ENCODE measurements around the gene CHST15. TPM values are rescaled to one million over a fixed set of nuclear protein-coding genes. Genes with fewer than 3 reads are reported as not detected.

Gene CHST15
- total and polyA plus RNA-seq, 2 of the 13 experiments (the other 11 are each of a cell fraction or from before 2014, with no cell fraction given) = 1.4 to 94.7 TPM

- TF ChIP-seq, protein P1, sequence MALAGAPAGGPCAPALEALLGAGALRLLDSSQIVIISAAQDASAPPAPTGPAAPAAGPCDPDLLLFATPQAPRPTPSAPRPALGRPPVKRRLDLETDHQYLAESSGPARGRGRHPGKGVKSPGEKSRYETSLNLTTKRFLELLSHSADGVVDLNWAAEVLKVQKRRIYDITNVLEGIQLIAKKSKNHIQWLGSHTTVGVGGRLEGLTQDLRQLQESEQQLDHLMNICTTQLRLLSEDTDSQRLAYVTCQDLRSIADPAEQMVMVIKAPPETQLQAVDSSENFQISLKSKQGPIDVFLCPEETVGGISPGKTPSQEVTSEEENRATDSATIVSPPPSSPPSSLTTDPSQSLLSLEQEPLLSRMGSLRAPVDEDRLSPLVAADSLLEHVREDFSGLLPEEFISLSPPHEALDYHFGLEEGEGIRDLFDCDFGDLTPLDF (CRISPR knock-in tag; IDR thresholded peaks at IDR 0.05) = no peak
- TF ChIP-seq DNMT3B (CRISPR knock-in tag; conservative IDR thresholded peaks at IDR 0.05) (no peak), MAF1 (CRISPR knock-in tag; IDR thresholded peaks at IDR 0.05; ENCODE audit: borderline replicate concordance) (no peak), ZNF614 (CRISPR knock-in tag; IDR thresholded peaks at IDR 0.05; ENCODE audit: borderline replicate concordance) (no peak), ZFP36 (IDR thresholded peaks at IDR 0.05; ENCODE audit: borderline replicate concordance, low read depth, low read length, partially characterized antibody) (no peak), ZNF713 (CRISPR knock-in tag; IDR thresholded peaks at IDR 0.05) (no peak), GATAD1 (CRISPR knock-in tag; IDR thresholded peaks at IDR 0.05) (no peak), GABPA (IDR thresholded peaks at IDR 0.05; ENCODE audit: low read depth, low read length) (no peak), GABPA (CRISPR knock-in tag; IDR thresholded peaks at IDR 0.05; ENCODE audit: low read depth) (no peak)
- H3K9ac ChIP-seq (ENCODE audit: insufficient read depth, low read depth, low read length) = no peak overlapping the region
- peaks cover 98% of the 10 kb centered on the region for H4K20me1 ChIP-seq (ENCODE audit: insufficient read depth, low read length)
- H3K27me3 ChIP-seq (ENCODE audit: control insufficient read depth in 1 of 2, insufficient read depth in 2 of 2, low read length in 2 of 2) = no peaks in the 10 kb centered on the region
- no peak for DNase-seq (ENCODE audit: low spot score)
- no peak for FAIRE-seq
- no peaks in the 10 kb centered on the region for H3K9me3 ChIP-seq (ENCODE audit: low read length)
- no peak for ATAC-seq
- in situ Hi-C loops (cut with HindIII; ENCODE audit: extremely low pct_ligation_motif_present, low pct_unique_long_range_greater_than_20kb) (no loop called here), intact Hi-C loops (cut with micrococcal nuclease; ENCODE audit: unreplicated experiment) (no loop called here)
- ChIA-PET POLR2A (no interaction called here), CTCF (ENCODE audit: low intra/inter-chr PET ratio, low total read pairs) (no interaction called here)
- H3K4me2 ChIP-seq (ENCODE audit: low read depth, low read length) = no peak overlapping the region; the same call in 1 of the 2 replicates
- H2AFZ ChIP-seq (ENCODE audit: low read length) = no peak overlapping the region
- H3K36me3 ChIP-seq (replicated peaks in 1 of 2; ENCODE audit: control insufficient read depth in 1 of 2, insufficient read depth in 2 of 2, low read length in 2 of 2) = peaks cover 18 to 56% of the 10 kb centered on the region in 2 experiments; a peak in 4 of 5 replicates
- H3K4me1 ChIP-seq (ENCODE audit: insufficient read depth, low read length) = peaks cover 80% of the 10 kb centered on the region
- no peak overlapping the region; a peak in 1 of 6 replicates for H3K4me3 ChIP-seq (replicated peaks in 1 of 3; ENCODE audit: insufficient read depth in 1 of 3, low read depth in 2 of 3, low read length in 3 of 3)
- H3K27ac ChIP-seq (ENCODE audit: extremely low read length, insufficient read depth, low read length) = no peak overlapping the region
- BruUV-seq (replicated peaks) = no TSS peak
- WGBS (ENCODE audit: low lambda C conversion rate) = 98% methylated on average over 12 of the region's 16 CpGs
- peaks cover 100% of the 10 kb centered on the region for H3K79me2 ChIP-seq (ENCODE audit: insufficient read depth, low read length)
Measured at GRCh38 chr10:124083740-124084397, 9.5 kb downstream of the CHST15 start.

All from HepG2 (cell line).